Pancreas (tissue), 10 donors: ENCODE measurements around the gene LANCL1. TPM values are rescaled to one million over a fixed set of nuclear protein-coding genes. Genes with fewer than 3 reads are reported as not detected.
A peak's percentile ranks its signal among the peaks of the same experiment; 100 is the strongest.

Experiments used
- ATAC-seq, 4 donors: fragments of 200-7000 bp; cut with Tn5 transposase; one replicate each; pipeline versions ENCODE4 v1.8.0 to v1.9.1; 2020; ENCODE audit warnings: mild to moderate bottlenecking in 4 of 4, moderate library complexity in 4 of 4
- DNase-seq, 6 donors: peaks; one replicate each; pipeline ENCODE4 v3.0.0-alpha.2; 2020
- FAIRE-seq: peaks from 2 replicates; lab custom pipeline; 2012; peaks lifted over from hg19 to GRCh38; lab: Jason Lieb, UNC
- H3K27ac ChIP-seq, 4 donors: fragments of 200-600 bp; sonication (generic); 1 replicate in 3 of 4; 2 replicates in 1 of 4; pipeline versions ENCODE4 v1.5.0 to v1.8.0; 2020
- H3K27me3 ChIP-seq, 4 donors: fragments of 200-600 bp; one replicate each; pipeline ENCODE4 v1.8.0; 2021
- H3K36me3 ChIP-seq, 3 donors: fragments of 200-600 bp; sonication (generic) in 1 of 3; one replicate each; pipeline versions ENCODE4 v1.5.0 to v1.8.0; 2020 to 2021
- H3K4me1 ChIP-seq, 3 donors: fragments of 200-600 bp; one replicate each; pipeline ENCODE4 v1.8.0; 2021
- H3K4me3 ChIP-seq, 4 donors: fragments of 200-600 bp; sonication (generic) in 2 of 4; one replicate each; pipeline versions ENCODE4 v1.5.0 to v1.8.0; 2020 to 2021
- H3K9me3 ChIP-seq, 4 donors: fragments of 200-600 bp; one replicate each; pipeline ENCODE4 v1.8.0; 2021
- WGBS, 2 donors: extraction: QIAGEN DNeasy Blood & Tissue Kit; methylation state at CpG; one replicate each; pipeline ENCODE4 v1.1.7; 2013; 5-methylcytosine and 5-hydroxymethylcytosine counted together
- intact Hi-C, 3 donors: fragments of 100-400 bp; cut with DNase I; formaldehyde crosslinking; loops; one replicate each; pipeline versions ENCODE4 v1.11.1 to v1.14.2; 2022
- polyA plus RNA-seq, 2 donors: library from polyadenylated mRNA; stranded (reverse); fragments of 200-250 nt; gene quantifications; one replicate each; pipeline ENCODE4 v1.2.3, GENCODE V29; 2013
- total RNA-seq, 6 donors: library from RNA; stranded (reverse); fragmentation: NEBNext Ultra II Directional in 4 of 6; extraction: Animal tissue kit (Norgen Biotek cat#: 25700) in 4 of 6; gene quantifications; one replicate each; pipeline versions ENCODE4 v1.2.1 to v1.2.4, GENCODE V29; 2021 to 2023
- TF ChIP-seq, protein P1 (sequence below), 4 donors: fragments of 200-600 bp; sonication (generic) in 3 of 4; IDR thresholded peaks; one replicate each; pipeline versions ENCODE4 v1.5.0 to v1.8.0; 2021; ENCODE audit warnings: antibody characterized with exemption in 4 of 4
- donor health status: healthy with polysubstance abuse.
- donor health status: DM: no; HTN: no; CAD: no; lungs with moderate emphysema.
- donor health status: DM: no; HTN: no; CAD: no.
- donor health status: control.
- donor health status: control.
- donor health status: Bipolar disorder and iron deficiency.
- donor health status: DM: yes; HTN: yes; CAD: no.
- donor health status: DM: no; HTN: no; CAD: no.
- donor health status: DM: no; HTN: no; CAD: no.
- donor health status: DM: yes; HTN: yes; CAD: no.

Gene LANCL1, protein sequence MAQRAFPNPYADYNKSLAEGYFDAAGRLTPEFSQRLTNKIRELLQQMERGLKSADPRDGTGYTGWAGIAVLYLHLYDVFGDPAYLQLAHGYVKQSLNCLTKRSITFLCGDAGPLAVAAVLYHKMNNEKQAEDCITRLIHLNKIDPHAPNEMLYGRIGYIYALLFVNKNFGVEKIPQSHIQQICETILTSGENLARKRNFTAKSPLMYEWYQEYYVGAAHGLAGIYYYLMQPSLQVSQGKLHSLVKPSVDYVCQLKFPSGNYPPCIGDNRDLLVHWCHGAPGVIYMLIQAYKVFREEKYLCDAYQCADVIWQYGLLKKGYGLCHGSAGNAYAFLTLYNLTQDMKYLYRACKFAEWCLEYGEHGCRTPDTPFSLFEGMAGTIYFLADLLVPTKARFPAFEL
- 10 to 100 TPM; 16.0 to 25.0 (median 19.7) TPM for total RNA-seq
- 10 to 100 TPM in 1 of 2 donors, 1 to 10 TPM in 1; 6.0 to 12.4 TPM for polyA plus RNA-seq

DNA sequence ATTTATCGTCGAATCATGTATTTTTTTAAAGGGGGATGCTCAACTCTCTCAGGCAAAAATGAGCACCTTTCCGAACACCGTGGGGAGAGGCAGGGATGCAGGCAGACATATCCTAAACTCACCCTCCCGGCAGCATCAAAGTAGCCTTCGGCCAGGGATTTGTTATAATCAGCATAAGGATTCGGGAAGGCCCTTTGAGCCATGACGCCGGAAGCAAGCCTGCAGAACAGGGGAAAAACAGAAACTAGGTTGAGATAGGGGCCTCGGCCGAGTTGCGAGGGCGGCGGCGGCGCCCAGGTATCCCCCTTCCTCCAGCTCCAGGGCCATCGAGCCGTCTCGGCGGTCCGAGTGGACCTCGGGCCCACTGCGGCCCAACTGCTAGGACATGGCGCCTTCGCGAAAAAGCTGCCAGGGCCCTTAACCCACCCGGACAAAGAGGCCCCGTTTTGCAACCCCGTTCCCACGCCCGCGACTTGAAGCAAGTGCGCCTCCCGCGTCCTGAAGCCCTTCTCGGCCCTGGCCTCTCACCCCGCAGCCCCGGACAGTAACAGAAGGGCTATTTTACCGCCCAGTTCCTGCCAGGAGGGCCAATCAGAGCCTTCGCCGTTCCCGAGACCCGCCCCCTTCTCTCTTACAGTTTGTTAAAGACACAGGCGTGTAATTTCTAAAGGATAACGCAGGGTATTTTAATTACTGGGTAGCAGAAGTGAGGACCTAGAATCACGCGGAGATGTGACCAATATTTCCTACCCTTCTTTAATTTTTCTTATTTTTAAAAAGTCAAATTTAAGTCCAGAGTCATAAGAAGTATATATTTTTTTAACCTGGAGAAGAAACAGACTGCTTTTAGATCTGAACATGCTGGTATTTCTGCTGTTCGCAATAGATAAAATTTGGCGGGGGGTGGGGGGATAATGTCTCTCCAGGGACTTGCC lies at the start of gene LANCL1:
Gene LANCL1, minus strand, starts transcription at position 566 of the 935 bp plus-strand sequence. Its CDS starts 363 bp downstream, at position 203.
- TF ChIP-seq, protein P1, sequence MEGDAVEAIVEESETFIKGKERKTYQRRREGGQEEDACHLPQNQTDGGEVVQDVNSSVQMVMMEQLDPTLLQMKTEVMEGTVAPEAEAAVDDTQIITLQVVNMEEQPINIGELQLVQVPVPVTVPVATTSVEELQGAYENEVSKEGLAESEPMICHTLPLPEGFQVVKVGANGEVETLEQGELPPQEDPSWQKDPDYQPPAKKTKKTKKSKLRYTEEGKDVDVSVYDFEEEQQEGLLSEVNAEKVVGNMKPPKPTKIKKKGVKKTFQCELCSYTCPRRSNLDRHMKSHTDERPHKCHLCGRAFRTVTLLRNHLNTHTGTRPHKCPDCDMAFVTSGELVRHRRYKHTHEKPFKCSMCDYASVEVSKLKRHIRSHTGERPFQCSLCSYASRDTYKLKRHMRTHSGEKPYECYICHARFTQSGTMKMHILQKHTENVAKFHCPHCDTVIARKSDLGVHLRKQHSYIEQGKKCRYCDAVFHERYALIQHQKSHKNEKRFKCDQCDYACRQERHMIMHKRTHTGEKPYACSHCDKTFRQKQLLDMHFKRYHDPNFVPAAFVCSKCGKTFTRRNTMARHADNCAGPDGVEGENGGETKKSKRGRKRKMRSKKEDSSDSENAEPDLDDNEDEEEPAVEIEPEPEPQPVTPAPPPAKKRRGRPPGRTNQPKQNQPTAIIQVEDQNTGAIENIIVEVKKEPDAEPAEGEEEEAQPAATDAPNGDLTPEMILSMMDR (IDR thresholded peaks at IDR 0.05) = no peak
- WGBS, 2 donors = 0 to 1% methylated on average over 49 of the region's 49 CpGs

DNA sequence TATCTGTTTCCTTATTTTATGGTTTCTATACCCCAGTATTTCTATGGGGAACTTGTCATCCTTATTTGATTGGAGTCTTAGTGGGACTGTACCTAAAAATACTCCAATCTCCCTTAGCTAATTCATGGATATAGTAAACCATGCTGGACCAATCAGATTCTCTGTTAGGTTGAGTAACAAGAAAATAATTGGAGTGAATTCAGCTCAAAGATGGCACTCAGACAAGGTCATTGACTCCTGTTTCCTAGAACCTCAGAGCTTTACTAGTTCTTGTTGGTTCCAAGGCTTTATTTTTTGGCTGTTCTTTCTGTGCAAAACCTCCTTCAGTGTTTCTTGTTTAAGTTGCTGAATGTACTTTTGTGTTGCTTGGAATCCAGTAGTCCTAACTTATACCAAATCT lies 48.0 kb upstream of the LANCL1 start:
- FAIRE-seq = no peak
- TF ChIP-seq, protein P1 (IDR thresholded peaks at IDR 0.05) = no peak

More for the DNA sequence above, at the start of gene LANCL1:
- Histone ChIP-seq H3K27ac (peak within 1 kb of the TSS; percentile 41 to 81 (median 66)), H3K4me3 (peak within 1 kb of the TSS; percentile 60 to 89 (median 80)), H3K27me3 (no peaks in the 10 kb centered on the region), H3K9me3 (no peaks in the 10 kb centered on the region), H3K4me1 (peaks cover 0 to 9% (median 4%) of the 10 kb centered on the region in 3 donors), H3K36me3 (peaks cover 0 to 7% (median 0%) of the 10 kb centered on the region in 3 donors)
- FAIRE-seq (peak; percentile 13), DNase-seq (peak; percentile 86 to 93 (median 87)), ATAC-seq (peak; percentile 100)
- intact Hi-C loops = no loop called here

DNA sequence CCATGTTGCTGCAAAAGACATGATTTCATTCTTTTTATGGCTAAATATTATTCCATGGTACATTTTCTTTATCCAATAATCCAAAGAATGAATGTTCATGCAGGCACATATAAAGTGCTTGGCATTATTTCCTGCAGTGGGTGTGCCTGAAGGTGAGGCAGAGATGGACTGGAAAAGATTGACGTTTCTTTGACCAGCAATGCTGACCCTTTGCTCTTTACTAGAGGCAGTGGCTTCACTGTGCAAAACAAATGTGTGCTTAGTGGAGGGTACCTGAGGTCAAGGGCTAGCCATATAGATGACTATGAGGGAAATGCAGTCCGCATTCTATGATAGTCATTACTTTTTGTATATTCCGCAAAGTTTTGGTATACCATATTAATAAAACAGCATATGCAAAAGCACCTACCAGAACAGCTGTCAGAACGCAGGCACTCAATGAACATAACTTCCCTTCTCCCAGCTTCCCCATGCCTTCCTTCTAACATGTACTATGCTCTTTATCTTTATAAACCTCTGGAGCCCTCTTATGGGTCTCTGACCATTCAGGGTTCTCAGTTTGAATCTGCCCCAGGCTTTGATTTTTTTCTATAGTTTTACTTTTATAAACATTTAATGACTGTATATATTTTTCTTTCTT lies 47.2 kb upstream of the LANCL1 start:
- DNase-seq = no peak
- 76 to 83% methylated on average over 4 of the region's 4 CpGs for WGBS, 2 donors
- Histone ChIP-seq H3K27ac (no peak overlapping the region), H3K36me3 (no peaks in the 10 kb centered on the region), H3K9me3 (no peaks in the 10 kb centered on the region), H3K27me3 (no peaks in the 10 kb centered on the region), H3K4me3 (no peak overlapping the region), H3K4me1 (no peaks in the 10 kb centered on the region)
- TF ChIP-seq, protein P1 (IDR thresholded peaks at IDR 0.05) = no peak
- intact Hi-C loops = no loop called here
- no peak for ATAC-seq
- no peak for FAIRE-seq

More for the DNA sequence above, 48.0 kb upstream of the LANCL1 start:
- Histone ChIP-seq H3K4me1 (no peaks in the 10 kb centered on the region), H3K27me3 (no peaks in the 10 kb centered on the region), H3K27ac (no peak overlapping the region), H3K36me3 (no peaks in the 10 kb centered on the region), H3K4me3 (no peak overlapping the region), H3K9me3 (no peaks in the 10 kb centered on the region)
- intact Hi-C loops = no loop called here
- no peak for ATAC-seq
- no peak for DNase-seq

DNA sequence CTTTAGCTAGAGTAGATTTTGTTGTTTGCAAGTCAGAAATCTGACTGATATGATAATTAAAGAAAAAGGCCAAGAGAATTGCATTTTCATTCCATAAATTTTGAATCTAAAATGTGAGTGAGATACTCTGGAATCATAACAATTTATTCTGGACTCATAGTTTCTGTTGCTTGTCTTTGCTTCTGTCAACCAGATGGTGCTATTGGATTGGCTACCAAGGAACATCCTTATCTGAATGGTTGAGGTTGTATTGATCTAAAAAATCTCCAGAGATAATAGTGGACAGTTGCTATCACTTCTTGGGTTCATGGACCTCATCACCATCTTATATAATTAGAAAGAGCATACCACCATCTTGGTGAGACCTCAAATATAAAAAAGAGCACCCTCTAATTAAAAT lies 45.8 kb upstream of the LANCL1 start:
- Histone ChIP-seq H3K27ac (no peak overlapping the region), H3K27me3 (no peaks in the 10 kb centered on the region), H3K4me3 (no peak overlapping the region), H3K9me3 (no peaks in the 10 kb centered on the region), H3K36me3 (no peaks in the 10 kb centered on the region), H3K4me1 (no peaks in the 10 kb centered on the region)
- DNase-seq = no peak
- TF ChIP-seq, protein P1 (IDR thresholded peaks at IDR 0.05) = no peak
- FAIRE-seq = no peak
- intact Hi-C loops = no loop called here
- ATAC-seq = no peak
